22Rv1 (cell line): ENCODE data around the gene NDE1.

Experiments used
- H3K27ac ChIP-seq: fragments of 450-650 bp; 2 replicates; pipeline ENCODE4 v1.5.1; 2017
- CTCF ChIP-seq: fragments of 450-650 bp; IDR thresholded peaks from 2 replicates; pipeline ENCODE4 v1.5.1; 2017; ENCODE audit warnings: mild to moderate bottlenecking
- ZFX ChIP-seq: fragments of 450-650 bp; IDR thresholded peaks from 2 replicates; pipeline ENCODE4 v1.6.1; 2017; ENCODE audit warnings: antibody characterized with exemption, borderline replicate concordance

Gene NDE1

GRCh38 chr16:15621889-15622288, 28.2 kb upstream of the NDE1 start:
- TF ChIP-seq ZFX (no peak), CTCF (no peak)
- no peak overlapping the region for H3K27ac ChIP-seq

DNA sequence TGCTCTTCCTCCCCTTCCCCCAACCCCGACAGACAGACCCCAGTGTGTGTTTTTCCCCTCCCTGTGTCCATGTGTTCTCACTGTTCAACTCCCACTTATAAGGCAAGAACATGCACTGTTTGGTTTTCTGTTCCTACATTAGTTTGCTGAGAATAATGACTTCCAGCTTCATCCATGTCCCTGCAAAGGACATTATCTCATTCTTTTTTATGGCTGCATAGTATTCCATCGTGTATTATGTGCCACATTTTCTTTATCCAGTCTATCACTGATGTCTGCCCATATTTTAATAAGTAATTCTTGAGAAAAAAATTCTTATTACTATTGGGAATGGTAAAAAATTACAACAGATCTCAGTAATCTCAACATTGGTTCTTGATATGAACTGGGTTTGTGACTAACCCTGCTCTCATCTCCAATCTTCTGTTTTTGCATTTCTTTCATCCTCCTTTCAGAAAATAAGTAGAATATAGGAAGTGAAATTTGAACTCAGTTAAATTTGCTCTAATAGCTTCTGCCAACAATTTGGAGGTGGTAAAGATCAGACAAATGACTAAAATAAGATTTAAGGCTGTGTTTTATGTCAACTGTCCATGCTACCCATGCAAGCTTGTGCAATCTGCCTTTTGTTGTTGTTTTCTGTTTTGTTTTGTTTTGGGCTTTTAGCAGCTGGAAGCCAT, 18.2 kb upstream of the NDE1 start:
- no peak overlapping the region for H3K27ac ChIP-seq
- no peak for TF ChIP-seq ZFX
- no peak for TF ChIP-seq CTCF

- H3K27ac ChIP-seq, result no peak overlapping the region
- no peak for TF ChIP-seq CTCF
- no peak for TF ChIP-seq ZFX
Measured at GRCh38 chr16:15635926-15636325, 14.1 kb upstream of the NDE1 start.

DNA sequence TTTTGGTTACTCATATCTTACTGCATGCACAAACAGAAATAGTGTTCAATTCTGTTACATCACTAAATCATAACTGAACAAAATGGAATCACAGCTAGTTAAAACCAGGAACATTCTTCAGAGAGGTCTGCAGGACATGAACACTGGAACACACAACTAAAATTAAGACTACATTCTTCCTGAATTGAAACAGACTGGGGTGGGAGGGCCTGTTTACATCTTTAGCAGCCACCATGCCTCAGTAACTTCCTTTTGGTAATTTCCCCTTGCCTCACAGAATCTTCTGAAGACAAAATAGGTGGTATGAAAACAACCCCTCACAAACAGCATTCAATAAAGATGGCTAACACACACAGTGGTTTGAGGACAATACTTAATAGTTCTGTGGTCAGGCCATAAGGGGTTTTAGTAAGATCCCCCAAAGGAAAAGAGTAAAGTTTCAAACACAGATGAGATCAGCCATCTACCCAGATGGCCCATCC, 13.6 kb upstream of the NDE1 start:
- H3K27ac ChIP-seq, result no peak overlapping the region
- TF ChIP-seq ZFX (no peak), CTCF (no peak)

DNA sequence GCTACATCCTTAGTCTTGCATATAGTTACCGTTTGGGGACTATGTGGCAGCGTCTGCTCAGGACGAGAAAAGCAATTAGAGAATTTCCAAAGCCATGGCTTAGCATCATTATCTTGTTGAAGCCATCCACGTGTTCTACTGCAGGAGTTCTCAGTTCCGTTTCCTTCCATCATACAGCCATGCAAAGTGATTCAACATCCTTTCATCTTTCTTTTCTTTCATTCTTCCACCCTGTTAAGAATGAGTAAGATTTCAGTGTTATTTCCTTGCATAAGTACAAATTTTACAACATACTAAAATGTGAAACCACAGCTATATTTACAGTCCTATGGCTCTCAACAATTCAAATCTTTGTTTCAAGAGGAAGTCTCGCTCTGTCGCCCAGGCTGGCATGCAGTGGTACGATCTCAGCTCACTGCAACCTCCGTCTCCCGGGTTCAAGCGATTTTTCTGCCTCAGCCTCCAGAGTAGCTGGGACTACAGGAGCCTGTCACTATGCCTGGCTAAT, 10.9 kb upstream of the NDE1 start:
- TF ChIP-seq CTCF (no peak), ZFX (no peak)
- H3K27ac ChIP-seq, result no peak overlapping the region

GRCh38 chr16:15640966-15641365, 9.1 kb upstream of the NDE1 start:
- TF ChIP-seq CTCF (no peak), ZFX (no peak)
- H3K27ac ChIP-seq, result no peak overlapping the region

DNA sequence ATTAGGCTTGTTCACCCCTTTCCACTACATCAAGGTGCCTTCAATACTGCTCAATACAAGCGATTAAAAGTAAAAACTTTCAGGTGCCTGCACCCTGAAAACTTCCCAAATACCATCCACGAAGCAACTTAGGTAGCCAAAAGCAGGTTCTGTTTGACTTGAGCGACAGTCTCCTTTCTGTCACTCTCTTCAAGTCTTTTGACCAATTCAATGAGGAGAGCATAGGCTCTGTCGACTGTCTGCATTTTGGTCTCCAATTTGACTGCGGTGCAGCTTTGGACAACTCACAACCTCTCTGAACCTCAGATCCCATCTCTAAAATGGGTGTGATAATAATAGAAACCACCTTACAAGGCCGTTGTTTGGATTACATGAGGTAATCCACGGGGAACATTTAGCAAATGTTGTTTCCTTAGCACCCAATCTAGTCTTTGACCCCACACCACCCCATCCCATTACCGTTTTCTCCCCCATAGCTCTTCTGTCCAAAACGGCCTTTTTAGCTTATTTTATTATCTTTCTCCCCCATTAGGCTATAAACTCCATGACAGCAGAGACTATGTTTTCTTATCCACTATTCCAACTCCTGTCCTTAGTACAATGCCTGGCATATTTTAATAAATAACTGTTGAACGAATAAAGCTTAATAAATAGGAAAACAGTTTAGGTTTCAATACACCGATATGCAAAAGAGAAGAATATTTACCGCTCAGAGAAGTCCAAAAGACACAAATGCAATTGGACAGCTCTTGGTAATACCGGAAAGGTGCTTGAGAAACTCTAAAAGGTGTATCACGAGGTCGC, 8.1 kb upstream of the NDE1 start:
- peak overlapping the region; percentile 88 for H3K27ac ChIP-seq
- no peak for TF ChIP-seq ZFX
- TF ChIP-seq CTCF, result no peak
